Thyroid gland (tissue), 4 donors: ENCODE results near the gene PSMA4. TPM values are rescaled to one million over a fixed set of nuclear protein-coding genes. Genes with fewer than 3 reads are reported as not detected.

ENCODE experiments used
- DNase-seq, 2 donors: peaks; one replicate each; pipeline ENCODE4 v3.0.0-alpha.2; 2019
- H3K27ac ChIP-seq, 3 donors: fragments of 200-600 bp; sonication (generic); 1 replicate in 2 of 3; 2 replicates in 1 of 3; pipeline ENCODE4 v1.5.1; 2016 to 2019; ENCODE audit warnings: mild to moderate bottlenecking in 1 of 3, moderate library complexity in 1 of 3
- H3K27me3 ChIP-seq: fragments of 200-600 bp; sonication (generic); one replicate; pipeline ENCODE4 v1.5.1; 2019
- H3K36me3 ChIP-seq, 2 donors: fragments of 200-600 bp; sonication (generic); one replicate each; pipeline ENCODE4 v1.5.1; 2016 to 2019
- H3K4me1 ChIP-seq, 2 donors: fragments of 200-600 bp; sonication (generic); one replicate each; pipeline ENCODE4 v1.5.1; 2017 to 2019
- H3K4me3 ChIP-seq, 3 donors: fragments of 200-600 bp; sonication (generic); replicated peaks in 1 of 3; 1 replicate in 2 of 3; 2 replicates in 1 of 3; pipeline ENCODE4 v1.5.1; 2016; ENCODE audit warnings: mild to moderate bottlenecking in 1 of 3
- H3K9me3 ChIP-seq: fragments of 200-600 bp; sonication (generic); one replicate; pipeline ENCODE4 v1.5.1; 2017
- CTCF ChIP-seq, 6 experiments: fragments of 200-600 bp in 3 of 6; fragments of 450-650 bp in 3 of 6; sonication (generic) in 3 of 6; IDR thresholded peaks; one replicate each; pipeline ENCODE4 v1.5.1; 2016 to 2019; ENCODE audit warnings: antibody characterized with exemption in 6 of 6, mild to moderate bottlenecking in 2 of 6, inconsistent platforms in 1 of 6, moderate library complexity in 1 of 6
- POLR2A ChIP-seq, 2 donors: fragments of 450-650 bp; IDR thresholded peaks; one replicate each; pipeline ENCODE4 v1.6.1; 2017; ENCODE audit warnings: antibody characterized with exemption in 2 of 2, mild to moderate bottlenecking in 2 of 2, moderate library complexity in 1 of 2
- WGBS, 2 donors: methylation state at CpG; one replicate each; pipeline ENCODE4 v1.1.5; 2017; 5-methylcytosine and 5-hydroxymethylcytosine counted together
- intact Hi-C: fragments of 100-400 bp; cut with DNase I; formaldehyde crosslinking; loops from one replicate; pipeline ENCODE4 v1.15.1; 2023
- total RNA-seq, 4 donors: library from RNA; depleted of rRNA; stranded (reverse); fragments of >200 nt; gene quantifications; one replicate each; pipeline ENCODE4 v1.2.3, GENCODE V29; 2016

PSMA4 gene
- total RNA-seq, 4 donors from 2014 or later = 123 to 185 (median 149) TPM

DNA sequence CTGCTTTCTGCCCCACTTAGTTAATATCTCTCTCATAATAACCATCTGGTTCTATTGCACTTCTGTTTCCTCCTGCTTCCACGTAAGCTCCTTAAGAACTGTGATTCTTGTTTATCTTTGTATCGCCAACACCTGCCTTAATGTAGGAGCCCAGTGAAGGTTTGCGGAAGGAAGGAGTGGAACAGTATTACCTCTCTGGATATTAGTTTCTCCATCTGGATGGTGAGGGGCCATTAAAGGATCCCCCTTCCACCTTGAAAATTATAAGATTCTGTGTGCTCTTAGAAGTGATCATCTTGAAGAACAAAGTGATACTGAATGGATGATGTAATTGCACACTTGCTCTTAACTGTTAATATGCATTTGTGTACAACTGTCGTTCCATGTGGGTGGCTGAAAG is 27.3 kb downstream of the PSMA4 start:
- peaks cover 9% of the 10 kb centered on the region in 2 donors for H3K4me1 ChIP-seq
- no peak for TF ChIP-seq POLR2A (IDR thresholded peaks at IDR 0.05)
- TF ChIP-seq CTCF (IDR thresholded peaks at IDR 0.05) = no peak
- intact Hi-C loops = no loop called here
- no peak overlapping the region for H3K4me3 ChIP-seq
- H3K36me3 ChIP-seq = no peaks in the 10 kb centered on the region
- no peak for DNase-seq
- peaks cover 4% of the 10 kb centered on the region for H3K27me3 ChIP-seq
- 86% methylated on average over 4 of the region's 4 CpGs for WGBS, 2 donors
- no peak overlapping the region for H3K27ac ChIP-seq
- no peaks in the 10 kb centered on the region for H3K9me3 ChIP-seq

GRCh38 chr15:78570710-78571109 is 30.5 kb downstream of the PSMA4 start:
- 79 to 82% methylated on average over 2 of the region's 2 CpGs for WGBS, 2 donors
- H3K27ac ChIP-seq = no peak overlapping the region
- H3K27me3 ChIP-seq = peaks cover 4% of the 10 kb centered on the region
- intact Hi-C loops = no loop called here
- H3K9me3 ChIP-seq = no peaks in the 10 kb centered on the region
- H3K4me1 ChIP-seq = peaks cover 9% of the 10 kb centered on the region in 2 donors
- TF ChIP-seq POLR2A (IDR thresholded peaks at IDR 0.05) (no peak), CTCF (IDR thresholded peaks at IDR 0.05) (no peak)
- no peak overlapping the region for H3K4me3 ChIP-seq
- no peaks in the 10 kb centered on the region for H3K36me3 ChIP-seq
- no peak for DNase-seq

GRCh38 chr15:78571382-78571781 is 31.1 kb downstream of the PSMA4 start:
- no peaks in the 10 kb centered on the region for H3K36me3 ChIP-seq
- peaks cover 4% of the 10 kb centered on the region for H3K27me3 ChIP-seq
- no peak overlapping the region for H3K27ac ChIP-seq
- peaks cover 3 to 4% of the 10 kb centered on the region in 2 donors for H3K4me1 ChIP-seq
- intact Hi-C loops = no loop called here
- H3K4me3 ChIP-seq = no peak overlapping the region
- no peak for TF ChIP-seq CTCF (IDR thresholded peaks at IDR 0.05)
- no peak for DNase-seq
- no peaks in the 10 kb centered on the region for H3K9me3 ChIP-seq
- WGBS, 2 donors = 88 to 90% methylated on average over 4 of the region's 4 CpGs

DNA sequence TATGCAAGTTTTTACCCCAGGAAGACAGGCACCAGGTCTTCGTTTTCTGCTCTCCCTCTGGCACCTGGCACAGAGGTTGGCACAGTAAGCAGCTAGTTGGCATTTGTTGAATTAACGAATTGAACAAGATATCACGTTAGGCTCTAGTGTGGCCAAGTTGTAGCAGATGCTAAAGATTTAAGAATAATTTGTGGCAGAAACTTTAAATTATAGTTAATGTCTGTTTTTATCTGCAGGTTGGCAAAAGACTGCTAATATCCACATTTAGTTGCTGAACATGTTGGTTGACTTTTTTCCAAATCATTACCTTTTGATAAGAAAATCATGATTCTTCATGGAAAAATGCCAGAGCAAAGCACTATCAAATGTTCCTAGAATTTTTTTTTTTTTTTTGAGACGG is 33.2 kb downstream of the PSMA4 start:
- H3K9me3 ChIP-seq = no peaks in the 10 kb centered on the region
- peaks cover 4% of the 10 kb centered on the region for H3K27me3 ChIP-seq
- H3K4me1 ChIP-seq = no peaks in the 10 kb centered on the region
- WGBS, 2 donors = 73 to 81% methylated on average over 4 of the region's 4 CpGs
- DNase-seq = no peak
- no peak overlapping the region for H3K4me3 ChIP-seq
- intact Hi-C loops = no loop called here
- no peak for TF ChIP-seq CTCF (IDR thresholded peaks at IDR 0.05)
- no peak for TF ChIP-seq POLR2A (IDR thresholded peaks at IDR 0.05)
- no peaks in the 10 kb centered on the region for H3K36me3 ChIP-seq
- no peak overlapping the region for H3K27ac ChIP-seq

GRCh38 chr15:78574944-78575343 is 34.7 kb downstream of the PSMA4 start:
- no peaks in the 10 kb centered on the region for H3K36me3 ChIP-seq
- no peaks in the 10 kb centered on the region for H3K9me3 ChIP-seq
- TF ChIP-seq CTCF (IDR thresholded peaks at IDR 0.05) (no peak), POLR2A (IDR thresholded peaks at IDR 0.05) (no peak)
- no peak for DNase-seq
- intact Hi-C loops = no loop called here
- H3K27me3 ChIP-seq = peaks cover 4% of the 10 kb centered on the region
- no peak overlapping the region for H3K27ac ChIP-seq
- 85 to 100% methylated on average over 1 of the region's 1 CpG for WGBS, 2 donors
- H3K4me3 ChIP-seq = no peak overlapping the region
- H3K4me1 ChIP-seq = no peaks in the 10 kb centered on the region
